Upper lobe of right lung (tissue), 1 donor: ENCODE measurements around the gene SHC4. TPM values are rescaled to one million over a fixed set of nuclear protein-coding genes. Genes with fewer than 3 reads are reported as not detected.

Source experiments
- ATAC-seq: fragments of 200-7000 bp; cut with Tn5 transposase; one replicate; pipeline ENCODE4 v1.9.1; 2020; ENCODE audit warnings: mild to moderate bottlenecking, moderate library complexity
- DNase-seq: peaks from one replicate; pipeline ENCODE4 v3.0.0-alpha.2; 2020
- H3K27ac ChIP-seq: fragments of 200-600 bp; one replicate; pipeline ENCODE4 v1.8.0; 2022
- H3K27me3 ChIP-seq: fragments of 200-600 bp; one replicate; pipeline ENCODE4 v1.8.0; 2022; ENCODE audit warnings: mild to moderate bottlenecking
- H3K36me3 ChIP-seq: fragments of 200-600 bp; one replicate; pipeline ENCODE4 v1.8.0; 2022
- H3K4me1 ChIP-seq: fragments of 200-600 bp; one replicate; pipeline ENCODE4 v1.8.0; 2022
- H3K4me3 ChIP-seq: fragments of 200-600 bp; one replicate; pipeline ENCODE4 v1.8.0; 2022; ENCODE audit warnings: mild to moderate bottlenecking
- H3K9me3 ChIP-seq: fragments of 200-600 bp; one replicate; pipeline ENCODE4 v1.8.0; 2022
- CTCF ChIP-seq: fragments of 200-600 bp; IDR thresholded peaks from one replicate; pipeline ENCODE4 v1.8.0; 2022; ENCODE audit warnings: antibody characterized with exemption
- intact Hi-C: fragments of 100-400 bp; cut with DNase I; formaldehyde crosslinking; loops from one replicate; pipeline ENCODE4 v1.11.0; 2022
- total RNA-seq: library from RNA; stranded (reverse); fragmentation: NEBNext Ultra II Directional; extraction: Animal tissue kit (Norgen Biotek cat#: 25700); gene quantifications from one replicate; pipeline ENCODE4 v1.2.1, GENCODE V29; 2021
- donor health status: DM: no; HTN: yes; CAD: no; lungs with severe emphysema.

The SHC4 gene
- total RNA-seq, 1 donor from 2014 or later: 0.32 TPM

GRCh38 chr15:48806151-48806550 lies 157.6 kb downstream of the SHC4 start:
- Histone ChIP-seq H3K27ac (no peak overlapping the region), H3K27me3 (no peaks in the 10 kb centered on the region), H3K4me1 (no peaks in the 10 kb centered on the region), H3K9me3 (no peaks in the 10 kb centered on the region), H3K4me3 (no peak overlapping the region), H3K36me3 (no peaks in the 10 kb centered on the region)
- DNase-seq (no peak), ATAC-seq (no peak)
- intact Hi-C loops: no loop called here
- TF ChIP-seq CTCF: no peak

DNA sequence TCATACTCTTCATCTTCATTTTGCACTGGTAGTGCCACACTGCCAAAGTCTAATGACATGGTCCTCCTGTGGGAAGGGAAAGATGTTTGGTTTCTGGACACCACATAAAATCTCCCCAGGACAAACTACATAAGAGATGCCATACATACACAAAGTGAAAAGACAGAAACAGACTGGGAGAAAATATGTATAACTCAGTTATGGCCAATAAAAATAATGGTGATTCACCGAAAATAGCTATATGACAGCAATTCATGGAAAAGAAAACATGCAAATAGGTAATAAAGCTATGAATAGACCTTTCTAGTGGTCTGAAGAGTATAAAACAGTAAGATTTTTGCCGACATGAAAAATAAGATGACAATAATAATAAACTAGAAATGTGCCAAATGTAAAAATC lies 158.1 kb downstream of the SHC4 start:
- Histone ChIP-seq H3K9me3 (no peaks in the 10 kb centered on the region), H3K36me3 (no peaks in the 10 kb centered on the region), H3K4me3 (no peak overlapping the region), H3K27me3 (no peaks in the 10 kb centered on the region), H3K27ac (no peak overlapping the region), H3K4me1 (no peaks in the 10 kb centered on the region)
- no peak for ATAC-seq
- DNase-seq: no peak
- intact Hi-C loops: no loop called here
- TF ChIP-seq CTCF: no peak

DNA sequence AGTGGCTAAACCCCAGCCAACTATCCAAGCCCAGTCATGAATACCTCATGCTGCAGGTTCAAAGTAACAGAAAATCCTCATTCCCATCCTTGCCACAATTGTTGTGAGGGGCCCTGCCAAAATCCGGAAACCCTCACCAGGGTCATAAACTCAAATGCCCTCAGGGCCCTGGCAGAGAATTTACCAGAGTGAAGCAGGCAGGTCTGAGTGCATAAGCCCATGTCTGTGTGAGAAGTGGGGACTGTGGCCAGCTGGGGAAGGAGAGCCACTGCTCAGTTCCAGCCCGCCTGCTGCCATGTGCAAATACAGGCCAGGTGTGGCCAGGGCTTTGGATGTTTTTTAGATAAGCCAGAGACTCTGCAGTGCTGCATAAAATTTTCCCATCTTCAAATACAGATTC lies 159.8 kb downstream of the SHC4 start:
- no peak for ATAC-seq
- intact Hi-C loops: no loop called here
- Histone ChIP-seq H3K36me3 (no peaks in the 10 kb centered on the region), H3K27ac (no peak overlapping the region), H3K27me3 (no peaks in the 10 kb centered on the region), H3K4me1 (no peaks in the 10 kb centered on the region), H3K9me3 (no peaks in the 10 kb centered on the region), H3K4me3 (no peak overlapping the region)
- no peak for DNase-seq
- no peak for TF ChIP-seq CTCF

GRCh38 chr15:48802867-48803266 lies 160.9 kb downstream of the SHC4 start:
- H3K4me3 ChIP-seq: no peak overlapping the region
- H3K27ac ChIP-seq: no peak overlapping the region
- ATAC-seq: no peak
- no peaks in the 10 kb centered on the region for H3K27me3 ChIP-seq
- intact Hi-C loops: no loop called here
- H3K4me1 ChIP-seq: no peaks in the 10 kb centered on the region
- no peaks in the 10 kb centered on the region for H3K9me3 ChIP-seq
- no peak for DNase-seq
- H3K36me3 ChIP-seq: no peaks in the 10 kb centered on the region
- no peak for TF ChIP-seq CTCF

DNA sequence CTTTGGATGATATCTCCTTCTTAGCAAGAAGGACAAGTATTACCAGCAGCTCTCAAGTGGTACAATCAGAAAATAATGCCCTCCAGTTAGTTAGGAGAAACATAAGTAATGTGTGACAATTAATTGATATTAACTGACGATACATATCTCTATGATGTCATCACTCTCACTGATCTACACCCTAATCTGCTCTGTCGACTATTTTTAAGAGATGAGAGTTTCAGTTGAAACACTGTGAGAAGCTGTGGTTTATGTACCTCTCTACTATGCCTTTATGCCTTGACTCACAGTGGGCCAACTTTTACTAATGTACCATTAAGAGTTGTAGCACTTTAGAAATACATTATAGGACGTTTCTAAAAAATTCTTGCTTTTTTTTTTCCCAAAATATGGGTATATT lies 161.5 kb downstream of the SHC4 start:
- no peaks in the 10 kb centered on the region for H3K4me1 ChIP-seq
- intact Hi-C loops: no loop called here
- no peak overlapping the region for H3K4me3 ChIP-seq
- TF ChIP-seq CTCF: no peak
- ATAC-seq (no peak), DNase-seq (no peak)
- H3K27me3 ChIP-seq: no peaks in the 10 kb centered on the region
- H3K27ac ChIP-seq: no peak overlapping the region
- no peaks in the 10 kb centered on the region for H3K36me3 ChIP-seq
- H3K9me3 ChIP-seq: no peaks in the 10 kb centered on the region

- no peaks in the 10 kb centered on the region for H3K27me3 ChIP-seq
- no peaks in the 10 kb centered on the region for H3K4me1 ChIP-seq
- ATAC-seq (peak; percentile 52), DNase-seq (no peak)
- intact Hi-C loops: no loop called here
- H3K27ac ChIP-seq: no peak overlapping the region
- TF ChIP-seq CTCF: peak; percentile 59
- no peak overlapping the region for H3K4me3 ChIP-seq
- no peaks in the 10 kb centered on the region for H3K36me3 ChIP-seq
- H3K9me3 ChIP-seq: no peaks in the 10 kb centered on the region
These were observed 162.8 kb downstream of the SHC4 start for GRCh38 chr15:48800811-48801455.
